Endometrium (tissue), 2 donors: ENCODE results near the gene USP10.

Experiments
- FAIRE-seq: peaks from 2 replicates; lab custom pipeline; 2012; peaks lifted over from hg19 to GRCh38; lab: Jason Lieb, UNC
- donor health status: control.
- donor health status: control.

Gene USP10

DNA sequence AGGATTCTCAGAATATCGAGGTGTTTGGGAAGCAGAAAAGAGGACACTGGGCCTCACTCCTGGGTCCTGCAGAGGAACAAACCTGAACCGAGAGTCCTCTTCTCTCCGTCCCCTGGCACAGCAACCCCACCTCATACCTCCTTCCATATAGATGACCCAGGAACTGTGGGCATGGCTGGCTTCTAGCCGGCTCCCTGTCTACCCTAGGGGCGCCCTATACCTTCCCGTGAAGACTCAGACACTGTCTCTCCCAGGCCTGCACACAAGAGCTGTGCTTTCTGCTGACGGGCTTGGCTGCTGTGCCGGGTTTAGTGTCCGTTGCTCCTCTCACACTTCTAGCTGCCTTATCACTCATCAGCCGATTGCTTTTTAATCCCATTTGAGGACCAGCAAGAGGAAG is 73.5 kb downstream of the USP10 start:
- FAIRE-seq: no peak

DNA sequence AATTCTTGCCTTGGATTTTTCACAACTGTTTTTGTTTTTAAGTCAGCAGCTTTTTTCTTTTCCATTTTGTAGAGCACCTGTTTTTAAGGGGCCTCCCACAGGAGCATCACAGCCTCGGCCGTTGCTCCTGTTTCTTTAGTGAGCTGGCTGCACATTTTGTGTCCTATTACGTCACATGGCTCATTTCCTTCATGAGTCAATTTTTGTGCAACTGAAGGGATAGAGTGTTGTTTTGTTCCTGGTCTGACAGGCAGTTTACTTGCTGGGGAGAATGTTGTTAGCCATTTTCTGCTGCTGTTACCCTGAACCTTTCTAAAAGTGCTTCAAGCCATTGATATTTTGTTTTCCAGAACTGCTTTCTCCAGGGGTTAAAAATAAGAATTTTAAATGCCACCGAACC is 75.0 kb downstream of the USP10 start:
- FAIRE-seq: no peak

DNA sequence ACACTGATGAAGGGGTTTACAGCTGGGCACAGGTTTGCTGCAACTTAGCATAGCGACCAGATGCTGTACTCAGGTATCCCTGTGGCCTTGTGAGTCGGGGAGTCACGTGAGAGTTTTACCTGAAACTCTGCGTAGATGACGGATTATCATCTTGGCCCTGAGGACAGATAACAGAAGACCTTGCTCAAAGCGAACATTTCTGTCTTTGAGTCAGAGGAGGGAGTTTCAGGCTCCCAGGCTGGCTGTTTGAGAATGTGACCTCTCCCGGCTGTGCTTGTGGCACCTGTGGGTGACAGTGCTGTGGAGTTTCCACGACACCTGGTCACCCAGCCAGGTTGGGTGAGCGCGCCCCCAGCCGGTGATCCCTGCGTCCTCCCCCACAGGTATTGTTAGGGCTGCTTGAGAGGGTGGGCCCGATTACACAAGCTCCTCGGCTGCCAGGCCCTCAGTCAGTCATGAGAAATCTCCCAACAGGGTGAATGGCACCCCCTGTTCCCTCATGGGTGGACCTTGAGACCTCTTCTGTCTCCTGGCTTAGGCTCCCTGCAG is 75.5 kb downstream of the USP10 start:
- FAIRE-seq: no peak

DNA sequence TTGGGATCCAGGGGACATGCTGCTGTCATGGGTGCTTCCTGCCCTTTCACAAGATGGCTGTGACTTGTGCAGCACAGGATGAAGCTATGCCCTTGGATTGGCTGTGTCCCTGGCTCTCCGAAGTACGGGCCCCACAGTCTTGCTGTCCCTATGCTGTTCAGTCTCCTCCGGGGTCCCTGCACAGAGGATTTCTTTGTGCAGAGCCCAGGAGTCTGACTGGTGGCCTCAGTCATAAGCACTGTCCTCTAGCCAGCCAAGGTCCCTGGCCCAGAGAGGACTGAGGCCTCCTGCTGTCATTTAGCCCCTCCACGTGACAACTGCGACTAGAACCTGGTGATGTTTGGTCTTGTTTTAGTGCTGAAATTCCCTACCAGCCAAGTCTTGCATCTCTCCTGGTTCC is 77.6 kb downstream of the USP10 start:
- FAIRE-seq: no peak

DNA sequence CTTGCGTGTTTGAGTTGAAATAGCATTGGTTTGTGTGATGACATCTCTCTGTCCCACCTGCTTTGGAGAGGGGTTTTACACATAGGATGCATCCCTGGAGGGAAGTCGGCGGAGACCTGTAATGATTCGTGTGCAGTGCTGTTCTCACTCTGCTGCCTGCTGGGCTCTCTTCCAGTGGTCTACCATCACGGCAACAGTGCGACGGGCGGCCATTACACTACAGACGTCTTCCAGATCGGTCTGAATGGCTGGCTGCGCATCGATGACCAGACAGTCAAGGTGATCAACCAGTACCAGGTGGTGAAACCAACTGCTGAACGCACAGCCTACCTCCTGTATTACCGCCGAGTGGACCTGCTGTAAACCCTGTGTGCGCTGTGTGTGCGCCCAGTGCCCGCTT is 78.9 kb downstream of the USP10 start:
- FAIRE-seq: no peak

DNA sequence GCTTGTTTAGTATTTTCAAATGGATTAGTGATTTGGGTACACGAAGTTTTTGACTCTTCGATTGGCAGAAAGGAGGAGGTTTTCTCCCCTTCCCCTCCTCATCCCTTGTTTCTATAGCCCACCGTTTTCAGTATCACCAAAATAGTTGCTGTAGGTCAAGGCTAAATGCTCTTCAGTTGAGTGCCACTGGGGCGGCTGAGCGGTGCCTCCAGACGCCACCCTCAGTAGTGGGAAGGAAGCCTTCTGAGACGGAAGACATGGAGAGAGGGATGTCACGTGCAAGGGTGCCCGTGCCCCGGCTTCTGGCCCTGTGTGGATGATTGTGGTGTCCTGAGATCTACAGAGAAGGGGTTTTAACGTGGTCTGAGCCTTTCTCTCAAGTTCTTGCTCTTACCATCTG is 80.3 kb downstream of the USP10 start:
- FAIRE-seq: no peak

DNA sequence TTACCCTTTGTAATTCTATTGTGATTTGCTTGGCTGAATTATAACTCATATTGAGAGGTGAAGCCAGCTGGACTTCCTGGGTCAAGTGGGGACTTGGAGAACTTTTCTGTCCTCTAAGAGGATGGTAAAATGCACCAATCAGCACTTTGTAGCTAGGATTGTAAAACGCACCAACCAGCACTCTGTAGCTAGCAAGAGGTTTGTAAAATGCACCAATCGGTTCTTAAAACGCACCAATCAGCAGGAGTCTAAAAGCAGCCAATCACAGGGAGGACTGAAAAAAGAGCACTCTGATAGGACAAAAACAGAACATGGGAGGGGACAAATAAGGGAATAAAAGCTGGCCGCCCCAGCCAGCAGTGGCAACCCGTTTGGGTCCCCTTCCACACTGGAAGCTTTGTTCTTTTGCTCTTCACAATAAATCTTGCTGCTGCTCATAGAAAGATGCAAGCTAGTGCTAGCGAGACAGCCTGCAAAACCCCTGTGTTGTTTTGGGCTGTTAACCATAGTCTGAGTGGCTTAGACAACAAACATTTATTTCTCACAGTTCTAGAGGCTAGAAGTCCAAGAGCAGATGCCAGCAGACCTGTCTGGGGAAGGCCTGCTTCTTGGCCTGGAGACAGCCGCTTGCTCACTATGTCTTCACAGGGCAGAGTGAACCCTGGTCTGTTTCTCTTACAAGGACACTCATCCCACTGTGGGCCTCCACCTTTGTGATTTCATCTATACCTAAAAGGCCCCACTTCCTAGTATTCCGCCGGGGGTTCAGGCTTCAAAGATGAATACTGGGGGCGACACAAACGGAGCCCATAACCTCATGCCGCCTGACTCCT is 81.0 kb downstream of the USP10 start:
- FAIRE-seq: no peak

DNA sequence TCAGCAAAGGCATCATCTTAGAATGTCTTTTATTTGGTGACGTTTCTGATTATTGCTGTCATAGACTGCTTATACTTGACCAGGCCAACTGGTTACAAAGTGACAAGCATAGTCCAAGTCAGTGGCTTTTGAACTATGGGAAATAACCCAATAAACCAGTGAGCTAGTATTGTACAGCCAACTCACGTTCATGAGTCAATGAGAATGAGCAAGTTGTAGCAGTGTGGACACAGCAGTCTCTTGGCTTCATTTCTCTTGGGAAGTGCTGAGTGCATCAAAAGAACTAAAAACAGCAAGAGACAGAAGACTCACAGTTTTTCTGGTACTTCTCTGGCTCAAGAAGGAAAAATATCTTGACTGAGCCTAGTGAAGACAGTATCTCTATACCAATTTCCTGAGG is 83.0 kb downstream of the USP10 start:
- FAIRE-seq: no peak

DNA sequence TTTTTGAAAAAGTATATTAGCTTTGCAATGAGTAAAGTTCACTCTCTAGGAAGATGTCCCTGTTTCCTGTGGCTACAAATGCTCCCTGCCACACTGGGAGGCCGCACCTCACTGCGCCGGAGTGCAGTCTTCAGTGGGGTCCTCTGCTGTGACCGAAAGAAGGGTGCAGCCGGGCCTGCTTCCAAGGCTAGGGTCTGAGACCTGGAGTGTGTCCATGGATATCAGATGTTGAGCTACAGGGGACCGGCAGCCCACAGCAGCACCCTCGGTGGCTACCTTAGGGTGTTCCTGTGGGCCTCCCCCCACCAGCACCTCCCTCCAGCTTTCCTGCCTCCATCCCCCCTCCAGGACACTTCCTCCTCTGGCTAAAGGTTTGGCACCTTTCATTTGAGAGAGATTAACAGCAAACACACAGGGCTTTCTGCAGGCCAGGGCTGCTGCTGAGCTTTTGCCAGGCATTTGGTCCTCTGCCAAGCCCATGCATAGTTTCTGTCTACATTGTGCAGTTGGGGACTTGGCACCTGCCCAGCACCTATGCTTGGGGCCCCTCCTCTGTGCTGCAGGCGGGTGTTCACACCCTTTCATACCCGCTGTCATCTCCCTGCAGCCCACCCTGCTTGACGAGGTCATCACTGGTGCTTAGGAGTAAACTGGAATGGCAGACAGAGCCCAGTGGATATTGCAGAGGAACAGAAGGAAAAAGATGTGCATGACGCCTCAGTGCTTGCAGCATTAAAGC is 86.2 kb downstream of the USP10 start:
- FAIRE-seq: no peak

DNA sequence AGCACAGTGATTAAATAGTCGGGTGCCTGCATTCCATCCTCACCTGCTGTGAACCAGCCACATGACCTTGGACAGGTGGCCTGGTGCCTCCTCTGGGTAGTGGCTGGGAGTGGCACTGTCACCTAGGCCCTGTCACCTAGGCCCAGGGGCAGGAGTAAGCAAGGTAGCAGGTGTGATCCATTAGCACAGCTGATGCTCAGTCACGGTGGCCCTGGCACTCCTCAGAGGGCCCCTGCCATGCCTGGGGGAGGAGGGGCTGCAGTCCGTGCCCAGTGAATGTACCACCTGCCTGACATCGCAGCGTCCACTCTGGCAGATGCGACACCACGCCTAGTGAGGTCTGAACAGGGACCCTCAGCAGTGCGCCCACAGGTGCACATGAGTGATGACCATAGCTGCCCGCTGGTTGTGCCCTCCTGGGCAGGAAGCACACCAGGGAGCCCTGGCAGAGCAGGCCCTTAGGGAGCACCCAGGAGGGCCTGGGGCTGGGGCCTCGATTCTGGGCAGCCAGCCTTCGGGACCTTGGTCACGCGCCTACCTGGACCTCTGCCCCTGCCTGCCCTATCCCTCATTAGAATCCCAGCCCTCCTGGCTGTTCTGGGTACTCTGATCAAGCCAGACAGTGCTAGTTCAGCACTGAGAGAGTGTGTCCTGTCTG is 86.9 kb downstream of the USP10 start:
- FAIRE-seq: no peak

DNA sequence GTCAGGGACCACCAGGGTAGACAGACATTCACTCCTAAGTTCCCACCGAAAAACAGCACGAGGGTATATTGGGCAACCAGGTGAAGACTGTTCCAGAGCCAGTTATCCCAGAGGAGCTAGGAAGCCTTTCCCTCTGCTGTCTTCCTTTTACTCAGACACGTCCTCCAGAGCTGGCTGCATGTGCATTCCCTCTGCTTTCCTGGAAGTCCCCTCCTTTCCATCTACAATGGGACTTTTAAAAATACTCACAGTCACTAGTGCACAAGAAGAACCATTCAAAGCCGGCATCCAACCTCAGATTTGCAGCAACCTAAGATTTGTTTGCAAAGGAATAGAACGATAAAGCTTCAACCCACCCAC is 87.4 kb downstream of the USP10 start:
- FAIRE-seq: no peak

DNA sequence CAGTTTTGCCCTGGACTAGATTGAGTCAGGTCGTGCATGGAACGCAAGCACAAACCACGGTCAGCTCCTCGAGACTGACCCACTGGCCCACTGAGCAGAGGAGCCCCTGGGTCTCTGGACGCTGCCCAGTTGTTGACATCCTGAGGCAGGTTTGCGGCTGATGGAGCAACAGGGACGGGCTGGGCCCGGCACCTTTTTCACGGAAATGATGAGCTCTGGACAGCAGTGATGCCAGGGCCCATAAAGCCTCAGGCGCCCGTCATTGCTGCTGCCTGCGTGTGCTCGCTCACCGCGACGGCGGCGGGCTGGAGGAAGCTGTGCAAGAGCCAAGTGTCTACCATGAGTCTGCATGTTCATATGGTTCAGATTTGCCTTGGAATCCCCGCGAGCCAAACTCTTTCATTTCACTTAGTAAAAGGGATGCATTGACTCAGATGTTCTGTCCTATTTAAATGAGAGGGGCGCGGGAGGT is 89.2 kb downstream of the USP10 start:
- FAIRE-seq: no peak

DNA sequence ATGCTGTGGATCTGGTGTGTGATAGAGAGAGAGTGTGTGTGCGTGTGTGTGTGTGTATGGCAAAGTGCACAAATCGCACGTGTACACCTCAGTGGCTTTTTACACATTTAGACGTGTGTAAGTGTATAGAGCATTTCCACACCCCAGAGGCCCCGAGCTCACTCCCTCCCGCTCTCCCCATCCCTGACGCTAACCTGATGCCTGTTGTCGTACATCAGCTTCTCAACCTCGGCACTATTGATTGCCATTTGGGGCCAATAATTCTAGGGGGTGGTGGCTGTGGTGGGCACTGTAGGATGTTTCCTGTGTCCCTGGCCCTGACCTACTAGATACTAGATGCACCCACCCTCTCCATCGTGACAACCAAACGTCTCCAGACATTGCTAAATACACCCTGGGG is 89.6 kb downstream of the USP10 start:
- no peak for FAIRE-seq

DNA sequence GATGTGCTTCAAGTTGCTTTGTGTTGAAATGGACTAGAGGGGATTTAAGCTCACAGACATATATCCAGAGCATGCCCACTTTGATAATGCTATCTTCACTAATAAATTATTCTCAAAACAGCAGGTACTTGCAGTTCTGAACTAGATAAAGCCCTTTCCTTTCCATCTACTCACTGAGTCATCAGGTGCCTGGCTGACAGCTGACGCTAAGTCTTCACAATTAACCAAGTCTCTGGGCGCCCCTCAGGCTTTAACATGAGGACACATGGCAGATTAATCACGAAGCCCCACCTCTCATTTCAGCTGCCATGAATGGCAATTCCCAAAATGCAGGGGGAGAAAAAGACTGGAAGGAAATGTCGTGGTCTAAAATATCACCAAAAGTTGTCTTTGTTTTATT is 90.5 kb downstream of the USP10 start:
- FAIRE-seq: no peak

DNA sequence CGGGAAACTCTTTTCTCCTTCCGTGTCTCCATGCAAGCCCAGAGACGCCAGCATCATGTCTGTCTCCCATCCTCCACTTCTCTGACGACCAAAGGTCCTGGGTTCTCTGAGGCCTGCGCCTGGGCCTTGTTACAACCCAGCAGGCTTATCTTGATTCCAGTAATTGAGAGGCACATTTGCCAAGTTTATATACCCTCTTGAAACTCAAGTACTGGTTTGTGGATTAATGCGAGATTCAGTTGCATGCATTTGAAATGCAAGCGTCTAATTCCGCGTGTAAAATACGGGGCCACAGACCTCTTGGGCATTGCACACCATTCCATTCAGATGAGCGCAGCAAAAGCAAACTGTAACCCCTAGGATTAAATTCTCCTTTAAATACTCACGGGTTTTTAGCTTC is 91.3 kb downstream of the USP10 start:
- no peak for FAIRE-seq

DNA sequence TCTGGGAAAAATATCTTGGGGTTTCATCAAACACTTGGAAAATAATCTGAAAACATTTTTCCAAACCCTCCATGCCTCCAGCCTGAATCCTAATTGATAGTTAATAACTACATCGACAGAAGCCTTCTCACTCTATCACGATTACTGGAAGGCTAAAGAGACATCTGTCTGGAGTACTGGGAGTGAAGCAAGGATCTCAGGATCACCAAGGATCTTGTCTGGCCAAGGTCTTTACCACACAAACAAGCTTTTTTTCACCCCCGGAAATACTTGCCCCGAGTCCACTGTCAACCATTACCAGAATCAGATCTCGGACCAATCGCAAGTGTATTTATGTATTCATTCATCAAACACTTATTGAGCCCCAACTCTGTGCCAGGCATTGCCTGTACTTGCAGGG is 91.7 kb downstream of the USP10 start:
- FAIRE-seq: no peak

DNA sequence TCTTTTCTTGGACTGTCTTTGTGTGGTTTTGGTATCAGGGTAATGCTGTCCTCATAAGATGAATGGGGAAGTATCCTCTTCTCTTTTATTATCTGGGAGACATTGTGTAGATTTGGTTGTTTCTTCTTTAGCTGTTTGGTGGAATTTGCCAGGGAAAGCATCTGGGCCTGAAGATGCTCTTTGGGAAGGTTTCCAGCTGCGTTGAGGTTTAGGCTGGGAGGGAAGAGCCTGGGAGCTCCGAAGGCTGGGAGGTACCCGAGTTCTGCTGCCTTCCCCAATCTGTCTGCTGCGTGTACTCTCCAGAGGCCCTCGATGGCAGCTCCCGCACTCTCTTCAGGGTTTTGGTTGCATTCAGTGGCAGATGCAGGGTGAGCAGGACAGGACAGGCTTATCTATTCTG is 94.4 kb downstream of the USP10 start:
- no peak for FAIRE-seq

DNA sequence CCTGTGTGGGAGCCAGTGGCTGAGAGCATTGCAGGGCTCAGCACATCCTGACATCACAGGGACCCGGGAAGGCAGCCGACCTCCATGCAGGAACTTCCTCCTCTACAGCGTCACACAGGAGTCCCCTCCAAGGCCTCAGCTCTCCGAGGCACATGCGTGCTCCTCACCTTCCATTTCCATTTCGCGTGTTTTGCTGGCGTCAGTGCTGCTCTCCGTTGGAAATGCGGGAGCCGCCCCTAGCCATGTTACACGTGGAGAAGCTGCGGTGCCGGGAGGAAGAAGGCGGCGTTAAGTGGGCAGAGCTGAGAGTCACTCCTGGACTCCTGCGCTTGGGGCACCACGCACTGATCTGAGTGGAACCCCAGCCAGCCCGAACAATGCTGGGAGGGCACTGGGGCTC is 94.8 kb downstream of the USP10 start:
- no peak for FAIRE-seq

DNA sequence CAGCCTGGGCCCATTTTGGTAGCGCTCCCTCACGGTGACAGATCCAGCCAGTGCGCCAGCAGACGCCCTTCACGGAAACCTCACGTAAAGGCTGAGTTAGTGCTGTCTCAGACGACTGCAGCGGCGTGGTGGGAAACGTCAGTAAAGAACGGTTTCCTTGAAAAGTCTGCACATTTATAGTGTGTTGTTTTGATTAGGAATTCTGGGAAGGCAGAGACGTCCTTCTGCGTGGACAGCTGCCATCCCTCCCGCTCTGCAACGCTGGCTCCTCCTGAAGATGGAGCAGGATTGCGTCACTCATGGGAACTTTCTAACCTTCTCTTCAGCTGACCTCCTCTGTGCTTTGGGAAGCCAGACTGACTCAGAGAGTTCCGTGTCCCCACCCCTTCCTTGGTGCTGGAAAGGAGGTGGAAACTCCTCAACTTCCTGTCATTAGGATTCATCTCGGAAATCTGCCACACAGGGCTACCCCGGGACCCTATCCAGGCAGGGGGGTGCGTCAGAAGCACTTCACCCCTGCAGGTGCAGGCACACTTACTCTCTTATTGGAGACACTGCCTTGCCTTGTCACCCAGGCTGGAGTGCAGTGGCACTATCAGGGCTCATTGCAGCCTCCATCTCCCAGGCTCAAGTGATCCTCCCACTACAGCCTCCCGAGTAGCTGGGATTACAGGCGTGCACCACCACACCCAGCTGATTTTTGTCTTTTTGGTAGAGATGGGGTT is 95.7 kb downstream of the USP10 start:
- no peak for FAIRE-seq

DNA sequence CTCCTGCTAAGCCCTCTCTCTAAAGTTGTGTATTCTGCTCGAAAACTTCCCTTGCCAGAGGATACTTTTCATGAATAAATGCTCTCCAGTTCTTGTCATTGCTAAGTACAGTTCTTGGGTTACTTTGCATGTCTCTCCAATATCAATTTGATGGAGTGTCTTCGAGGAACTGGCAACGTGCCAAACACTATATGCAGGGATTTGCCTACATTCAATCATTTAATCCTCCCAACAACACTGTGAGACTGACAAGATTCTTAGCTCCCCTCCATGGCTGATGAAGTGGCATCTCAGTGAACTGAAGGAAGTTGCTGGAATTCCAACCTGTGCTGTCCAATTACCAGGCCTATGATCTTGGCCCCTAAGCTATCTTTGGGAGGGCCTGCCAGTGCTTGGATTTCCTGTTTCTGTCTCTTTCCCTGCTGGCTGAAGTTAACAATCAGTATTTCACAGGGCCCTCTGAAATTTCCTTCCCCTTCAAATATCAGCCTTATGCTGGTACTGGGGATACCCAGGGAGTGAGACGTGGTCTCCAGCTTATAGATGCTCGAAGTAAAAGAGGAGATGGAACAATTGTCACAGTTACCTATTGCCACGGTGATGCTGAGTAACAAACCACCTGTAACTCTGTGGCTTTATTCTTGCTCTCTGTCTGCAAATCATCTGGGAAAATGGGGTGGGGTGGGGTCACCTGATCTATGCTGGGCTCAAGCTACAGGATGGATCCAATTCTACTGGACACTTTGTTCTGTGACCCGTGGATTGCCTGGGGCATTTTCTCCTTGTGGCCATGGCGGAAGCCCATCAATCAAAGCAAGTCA is 100.6 kb downstream of the USP10 start:
- no peak for FAIRE-seq

DNA sequence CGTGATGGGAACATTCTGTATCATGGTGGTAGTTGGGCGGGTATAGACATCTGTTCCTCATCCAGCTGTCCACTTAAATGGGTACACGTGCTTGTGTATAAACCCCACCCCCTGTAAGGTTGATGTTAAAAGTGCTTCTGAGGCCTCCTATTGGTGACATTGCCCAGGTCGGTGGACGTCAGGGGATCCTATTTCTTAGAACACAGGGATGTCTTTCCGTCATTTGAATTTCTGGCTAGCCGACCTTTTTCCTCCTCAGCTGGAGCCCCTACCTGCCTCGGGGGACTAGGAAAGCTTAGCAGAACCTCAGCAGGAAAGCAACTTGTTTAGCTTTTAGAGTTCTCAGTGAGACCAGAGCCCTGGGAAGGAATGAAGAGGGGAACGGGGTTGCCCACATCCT is 103.3 kb downstream of the USP10 start:
- FAIRE-seq: no peak
